ENCODE measurements around the gene CPPED1. TPM values are rescaled to one million over a fixed set of nuclear protein-coding genes. Genes with fewer than 3 reads are reported as not detected.

CPPED1 gene, protein sequence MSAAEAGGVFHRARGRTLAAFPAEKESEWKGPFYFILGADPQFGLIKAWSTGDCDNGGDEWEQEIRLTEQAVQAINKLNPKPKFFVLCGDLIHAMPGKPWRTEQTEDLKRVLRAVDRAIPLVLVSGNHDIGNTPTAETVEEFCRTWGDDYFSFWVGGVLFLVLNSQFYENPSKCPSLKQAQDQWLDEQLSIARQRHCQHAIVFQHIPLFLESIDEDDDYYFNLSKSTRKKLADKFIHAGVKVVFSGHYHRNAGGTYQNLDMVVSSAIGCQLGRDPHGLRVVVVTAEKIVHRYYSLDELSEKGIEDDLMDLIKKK
- 10 to 100 TPM in 1 of 2 donors, 1 to 10 TPM in 1; 8.4 to 14.7 TPM for total RNA-seq
- 8.5 TPM for polyA plus RNA-seq (2013, experiment 1 of 2)
- polyA plus RNA-seq (2013, experiment 2 of 2) = 8.0 TPM
- long read RNA-seq, experiment 1, full-length matches to known transcripts = 2 of 3 reads
- long read RNA-seq, experiment 1, partial matches to known transcripts = 0 of 3 reads
- long read RNA-seq, experiment 1, other reads (novel, unspliced or antisense) = 1 of 3 reads
- long read RNA-seq, experiment 2, full-length matches to known transcripts = 29 of 34 reads
- long read RNA-seq, experiment 2, partial matches to known transcripts = 0 of 34 reads
- long read RNA-seq, experiment 2, other reads (novel, unspliced or antisense) = 5 of 34 reads
- long read RNA-seq, experiment 3, full-length matches to known transcripts = 91 of 91 reads
- long read RNA-seq, experiment 3, partial matches to known transcripts = 0 of 91 reads
- long read RNA-seq, experiment 3, other reads (novel, unspliced or antisense) = 0 of 91 reads
- long read RNA-seq, experiment 4, full-length matches to known transcripts = 38 of 42 reads
- long read RNA-seq, experiment 4, partial matches to known transcripts = 2 of 42 reads
- long read RNA-seq, experiment 4, other reads (novel, unspliced or antisense) = 2 of 42 reads

GRCh38 chr16:12803203-12804093 is at the start of gene CPPED1:
Gene CPPED1, minus strand, starts transcription at chr16:12803887. Its CDS starts 111 bp downstream, at chr16:12803776.
- WGBS, 2 experiments (ENCODE audit: insufficient coverage in 1 of 2, insufficient read length in 1 of 2) = 5 to 12% methylated on average over 26 to 56 of the region's 56 CpGs

DNA sequence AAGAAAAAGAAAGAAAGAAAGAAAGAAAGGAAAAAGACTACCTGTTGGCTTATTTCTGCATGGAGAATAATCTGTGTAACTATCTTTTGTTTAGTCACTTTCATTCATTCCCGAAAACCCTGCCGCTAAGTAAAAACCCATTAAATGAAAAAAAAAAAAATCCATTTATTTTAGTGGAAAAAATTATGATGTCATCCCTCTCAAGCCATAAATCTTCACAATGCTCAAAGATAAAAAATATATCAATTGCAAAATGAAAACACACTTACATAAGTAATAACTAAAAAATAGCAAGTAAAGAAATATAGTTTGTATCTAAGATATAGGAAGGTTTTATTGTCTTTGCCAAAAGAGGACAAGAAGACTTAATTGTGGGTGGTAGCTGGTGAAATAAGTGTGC is 46.5 kb upstream of the CPPED1 start:
- Histone ChIP-seq H3K4me1 (ENCODE audit: control insufficient read depth, insufficient read depth, low read length) (no peaks in the 10 kb centered on the region), H3K9me3 (ENCODE audit: control insufficient read depth, low read length) (no peaks in the 10 kb centered on the region), H3K4me3 (ENCODE audit: low read length) (no peak overlapping the region), H3K27me3 (ENCODE audit: control insufficient read depth, insufficient read depth, low read length, poor library complexity, severe bottlenecking) (no peaks in the 10 kb centered on the region), H3K36me3 (ENCODE audit: control insufficient read depth, insufficient read depth, low read length) (no peaks in the 10 kb centered on the region), H3K9ac (ENCODE audit: extremely low read depth, low read length, poor library complexity, severe bottlenecking) (no peak overlapping the region), H3K27ac (ENCODE audit: low read depth, low read length) (no peak overlapping the region)
- H3K27ac Mint-ChIP-seq = no peak overlapping the region
- no peaks in the 10 kb centered on the region for H3K27me3 Mint-ChIP-seq (ENCODE audit: insufficient read depth)
- no CpG with 5 or more reads among the region's 2 CpGs for WGBS, 2 experiments (ENCODE audit: insufficient coverage in 1 of 2, insufficient read length in 1 of 2)
- no peaks in the 10 kb centered on the region for H3K4me1 Mint-ChIP-seq
- no peaks in the 10 kb centered on the region for H3K36me3 Mint-ChIP-seq (ENCODE audit: low read depth)
- no peak for TF ChIP-seq CTCF (conservative IDR thresholded peaks at IDR 0.05)
- no peak for DNase-seq
- H3K4me3 Mint-ChIP-seq = no peak overlapping the region
- no peaks in the 10 kb centered on the region for H3K9me3 Mint-ChIP-seq

More at GRCh38 chr16:12803203-12804093, at the start of gene CPPED1:
- no peak within 1 kb of the TSS for H3K27ac ChIP-seq (ENCODE audit: low read depth, low read length)
- peak within 1 kb of the TSS; percentile 42 for H3K9ac ChIP-seq (ENCODE audit: extremely low read depth, low read length, poor library complexity, severe bottlenecking)
- H3K4me3 Mint-ChIP-seq = peak within 1 kb of the TSS; percentile 86
- H3K9me3 Mint-ChIP-seq = no peaks in the 10 kb centered on the region
- peak; percentile 96 for DNase-seq
- H3K4me1 Mint-ChIP-seq = peaks cover 27% of the 10 kb centered on the region
- no peak for TF ChIP-seq CTCF (conservative IDR thresholded peaks at IDR 0.05)
- H3K27me3 Mint-ChIP-seq (ENCODE audit: insufficient read depth) = no peaks in the 10 kb centered on the region
- H3K27ac Mint-ChIP-seq = peak within 1 kb of the TSS; percentile 97
- no peaks in the 10 kb centered on the region for H3K9me3 ChIP-seq (ENCODE audit: control insufficient read depth, low read length)
- H3K27me3 ChIP-seq (ENCODE audit: control insufficient read depth, insufficient read depth, low read length, poor library complexity, severe bottlenecking) = no peaks in the 10 kb centered on the region
- no peaks in the 10 kb centered on the region for H3K36me3 Mint-ChIP-seq (ENCODE audit: low read depth)
- H3K4me3 ChIP-seq (ENCODE audit: low read length) = peak within 1 kb of the TSS; percentile 94
- no peaks in the 10 kb centered on the region for H3K4me1 ChIP-seq (ENCODE audit: control insufficient read depth, insufficient read depth, low read length)
- H3K36me3 ChIP-seq (ENCODE audit: control insufficient read depth, insufficient read depth, low read length) = no peaks in the 10 kb centered on the region

- no peak overlapping the region for H3K9ac ChIP-seq (ENCODE audit: extremely low read depth, low read length, poor library complexity, severe bottlenecking)
- no peaks in the 10 kb centered on the region for H3K9me3 ChIP-seq (ENCODE audit: control insufficient read depth, low read length)
- no peaks in the 10 kb centered on the region for H3K4me1 Mint-ChIP-seq
- H3K4me3 Mint-ChIP-seq = no peak overlapping the region
- no peak for TF ChIP-seq CTCF (conservative IDR thresholded peaks at IDR 0.05)
- 87 to 100% methylated on average over 1 of the region's 1 CpG for WGBS, 2 experiments (ENCODE audit: insufficient coverage in 1 of 2, insufficient read length in 1 of 2)
- H3K4me3 ChIP-seq (ENCODE audit: low read length) = no peak overlapping the region
- no peaks in the 10 kb centered on the region for H3K27me3 Mint-ChIP-seq (ENCODE audit: insufficient read depth)
- H3K9me3 Mint-ChIP-seq = no peaks in the 10 kb centered on the region
- H3K36me3 ChIP-seq (ENCODE audit: control insufficient read depth, insufficient read depth, low read length) = no peaks in the 10 kb centered on the region
- H3K36me3 Mint-ChIP-seq (ENCODE audit: low read depth) = no peaks in the 10 kb centered on the region
- no peak overlapping the region for H3K27ac Mint-ChIP-seq
- no peak for DNase-seq
- no peak overlapping the region for H3K27ac ChIP-seq (ENCODE audit: low read depth, low read length)
- no peaks in the 10 kb centered on the region for H3K4me1 ChIP-seq (ENCODE audit: control insufficient read depth, insufficient read depth, low read length)
- no peaks in the 10 kb centered on the region for H3K27me3 ChIP-seq (ENCODE audit: control insufficient read depth, insufficient read depth, low read length, poor library complexity, severe bottlenecking)
Measured at GRCh38 chr16:12846592-12846991, 42.9 kb upstream of the CPPED1 start.

Measured in endodermal cell (in vitro differentiated cells).